HepG2 (cell line): ENCODE data around the gene PTX4. TPM values are rescaled to one million over a fixed set of nuclear protein-coding genes. Genes with fewer than 3 reads are reported as not detected.

Experiments used
- HOXA3 ChIP-seq: sonication (generic); formaldehyde crosslinking; IDR thresholded peaks from 2 replicates; pipeline ENCODE4 v1.5.0; 2020; ENCODE audit warnings: missing genetic modification reagents
- polyA plus RNA-seq, 8 experiments: library from polyadenylated mRNA; depleted of rRNA in 3 of 8; stranded (reverse) in 7 of 8; unstranded in 1 of 8; fragments of >200 nt; fragmentation: Illumina TruSeq in 4 of 8; extraction: Trizol in 4 of 8; gene quantifications; 2 replicates each; pipeline versions ENCODE4 v1.2.1 to v1.2.3, GENCODE V29; 2011 to 2016; ENCODE audit warnings: low read depth in 4 of 8, missing spikeins in 1 of 8, mixed read lengths in 1 of 8; ENCODE audit not compliant: insufficient read depth in 1 of 8
- total RNA-seq, 5 experiments: library from RNA; depleted of rRNA; stranded (reverse); fragments of >200 nt; fragmentation: Illumina TruSeq; extraction: Trizol; gene quantifications; 2 replicates each; pipeline ENCODE4 v1.2.3, GENCODE V29; 2016; ENCODE audit warnings: low read depth in 1 of 5

The PTX4 gene
- total and polyA plus RNA-seq, 2 of the 13 experiments (the other 11 are each of a cell fraction or from before 2014, with no cell fraction given), result 0.04 TPM; not detected in 1

DNA sequence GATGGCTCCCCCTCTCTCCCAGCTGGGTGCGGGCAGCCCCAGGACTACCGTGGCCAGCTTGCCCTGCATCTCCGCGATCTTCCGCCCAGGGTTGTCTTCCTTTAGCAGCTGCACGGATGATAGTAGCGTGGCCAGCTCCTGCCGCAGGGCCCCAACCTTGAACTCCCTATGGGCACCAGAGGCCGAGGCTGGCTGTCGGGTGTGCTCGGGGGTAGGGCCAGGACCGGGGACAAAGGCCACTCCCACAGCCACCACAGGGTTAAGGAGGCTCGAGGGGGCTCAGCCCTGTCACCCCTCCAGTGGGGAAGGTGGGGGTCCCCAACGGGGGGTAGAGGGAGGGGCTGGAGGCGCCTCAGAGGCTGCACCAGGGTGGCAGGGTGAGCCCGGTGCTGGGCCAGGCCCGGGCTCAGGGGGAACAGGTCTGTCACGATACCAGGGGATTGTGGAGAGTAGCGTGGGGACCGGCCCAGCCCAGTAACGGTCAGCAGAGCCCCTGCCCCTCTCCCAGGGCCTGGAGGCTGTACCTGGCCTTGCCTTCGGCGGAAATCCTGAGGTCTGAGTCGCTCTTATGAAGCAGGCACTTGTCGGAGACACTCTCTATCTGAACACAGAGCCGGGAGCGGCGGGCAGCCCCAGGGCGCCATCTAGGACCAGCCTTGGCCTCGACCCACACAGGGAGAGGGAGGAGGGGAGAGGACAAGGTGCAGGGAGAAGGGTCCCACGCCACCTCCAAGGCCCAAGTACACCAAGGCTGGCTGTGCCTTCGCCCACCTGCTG lies 52.6 kb downstream of the PTX4 start (continued):
- no peak for TF ChIP-seq HOXA3 (CRISPR knock-in tag)
- TF ChIP-seq, all 625 proteins: peak for 122

Other genes starting within 250 kb of the PTX4 start
- not detected in 2 replicates for gene TPSAB1, start 248.2 kb downstream of the PTX4 start, total RNA-seq (2016; rRNA removed; fragmentation: Illumina TruSeq; extraction: Trizol)
- 0.05 and 0.12 TPM in 2 replicates for gene TPSAB1, start 248.2 kb downstream of the PTX4 start, polyA plus RNA-seq (2011; rRNA removed)
- gene TPSD1, start 232.9 kb downstream of the PTX4 start, total RNA-seq (2016; rRNA removed; fragmentation: Illumina TruSeq; extraction: Trizol), result not detected in 2 replicates
- gene TPSD1, start 232.9 kb downstream of the PTX4 start, polyA plus RNA-seq (2011; rRNA removed), result not detected in 2 replicates
- gene UBE2I, start 179.3 kb downstream of the PTX4 start, total RNA-seq (2016; rRNA removed; fragmentation: Illumina TruSeq; extraction: Trizol), result 75.8 and 87.9 TPM in 2 replicates
- gene UBE2I, start 179.3 kb downstream of the PTX4 start, polyA plus RNA-seq (2011; rRNA removed), result 79.5 and 98.9 TPM in 2 replicates
- gene BAIAP3, start 155.3 kb downstream of the PTX4 start, total RNA-seq (2016; rRNA removed; fragmentation: Illumina TruSeq; extraction: Trizol), result 2.0 and 3.2 TPM in 2 replicates
- 5.7 and 9.1 TPM in 2 replicates for gene BAIAP3, start 155.3 kb downstream of the PTX4 start, polyA plus RNA-seq (2011; rRNA removed)
- gene TSR3, start 137.1 kb downstream of the PTX4 start, total RNA-seq (2016; rRNA removed; fragmentation: Illumina TruSeq; extraction: Trizol), result 45.1 and 51.0 TPM in 2 replicates
- gene TSR3, start 137.1 kb downstream of the PTX4 start, polyA plus RNA-seq (2011; rRNA removed), result 24.2 and 26.2 TPM in 2 replicates
- 8.8 and 22.7 TPM in 2 replicates for gene GNPTG, start 137.0 kb downstream of the PTX4 start, total RNA-seq (2016; rRNA removed; fragmentation: Illumina TruSeq; extraction: Trizol)
- 71.1 and 79.9 TPM in 2 replicates for gene GNPTG, start 137.0 kb downstream of the PTX4 start, polyA plus RNA-seq (2011; rRNA removed)
- gene UNKL, start 74.2 kb downstream of the PTX4 start, total RNA-seq (2016; rRNA removed; fragmentation: Illumina TruSeq; extraction: Trizol), result 11.0 and 17.6 TPM in 2 replicates
- gene UNKL, start 74.2 kb downstream of the PTX4 start, polyA plus RNA-seq (2011; rRNA removed), result 10.4 and 13.4 TPM in 2 replicates
- 29.6 and 29.9 TPM in 2 replicates for gene UQCC4, start 68.2 kb downstream of the PTX4 start, total RNA-seq (2016; rRNA removed; fragmentation: Illumina TruSeq; extraction: Trizol)
- gene UQCC4, start 68.2 kb downstream of the PTX4 start, polyA plus RNA-seq (2011; rRNA removed), result 17.6 and 19.2 TPM in 2 replicates
- gene PERCC1, start 57.9 kb downstream of the PTX4 start, total RNA-seq (2016; rRNA removed; fragmentation: Illumina TruSeq; extraction: Trizol), result 0.15 TPM in 1 of 2 replicates, not detected in the other
- gene PERCC1, start 57.9 kb downstream of the PTX4 start, polyA plus RNA-seq (2011; rRNA removed), result not detected in 2 replicates
- gene CCDC154, start 44.4 kb downstream of the PTX4 start, total RNA-seq (2016; rRNA removed; fragmentation: Illumina TruSeq; extraction: Trizol), result 1.5 and 1.8 TPM in 2 replicates
- 0.84 and 0.92 TPM in 2 replicates for gene CCDC154, start 44.4 kb downstream of the PTX4 start, polyA plus RNA-seq (2011; rRNA removed)
- gene CLCN7, start 13.9 kb downstream of the PTX4 start, total RNA-seq (2016; rRNA removed; fragmentation: Illumina TruSeq; extraction: Trizol), result 9.8 and 25.1 TPM in 2 replicates
- 24.6 and 33.6 TPM in 2 replicates for gene CLCN7, start 13.9 kb downstream of the PTX4 start, polyA plus RNA-seq (2011; rRNA removed)
- 8.9 and 17.9 TPM in 2 replicates for gene TELO2, start 4.4 kb upstream of the PTX4 start, total RNA-seq (2016; rRNA removed; fragmentation: Illumina TruSeq; extraction: Trizol)
- 10.1 and 12.5 TPM in 2 replicates for gene TELO2, start 4.4 kb upstream of the PTX4 start, polyA plus RNA-seq (2011; rRNA removed)
- not detected in 2 replicates for gene TMEM204, start 44.7 kb upstream of the PTX4 start, total RNA-seq (2016; rRNA removed; fragmentation: Illumina TruSeq; extraction: Trizol)
- not detected in 2 replicates for gene TMEM204, start 44.7 kb upstream of the PTX4 start, polyA plus RNA-seq (2011; rRNA removed)
- gene IFT140, start 123.1 kb upstream of the PTX4 start, total RNA-seq (2016; rRNA removed; fragmentation: Illumina TruSeq; extraction: Trizol), result 7.8 and 9.5 TPM in 2 replicates
- 5.8 and 7.0 TPM in 2 replicates for gene IFT140, start 123.1 kb upstream of the PTX4 start, polyA plus RNA-seq (2011; rRNA removed)
- gene CRAMP1, start 123.4 kb upstream of the PTX4 start, total RNA-seq (2016; rRNA removed; fragmentation: Illumina TruSeq; extraction: Trizol), result 6.6 and 6.8 TPM in 2 replicates
- 9.7 and 13.0 TPM in 2 replicates for gene CRAMP1, start 123.4 kb upstream of the PTX4 start, polyA plus RNA-seq (2011; rRNA removed)
- 89.4 and 127 TPM in 2 replicates for gene JPT2, start 189.3 kb upstream of the PTX4 start, total RNA-seq (2016; rRNA removed; fragmentation: Illumina TruSeq; extraction: Trizol)
- gene JPT2, start 189.3 kb upstream of the PTX4 start, polyA plus RNA-seq (2011; rRNA removed), result 52.5 and 53.5 TPM in 2 replicates
- gene MAPK8IP3, start 217.3 kb upstream of the PTX4 start, total RNA-seq (2016; rRNA removed; fragmentation: Illumina TruSeq; extraction: Trizol), result 3.6 and 25.1 TPM in 2 replicates
- gene MAPK8IP3, start 217.3 kb upstream of the PTX4 start, polyA plus RNA-seq (2011; rRNA removed), result 41.7 and 65.8 TPM in 2 replicates